ENCODE data around the gene FAM114A1.

Gene FAM114A1

GRCh38 chr4:38867478-38868058, at the start of gene FAM114A1:
TSS of gene FAM114A1 (plus strand) at chr4:38867806. CDS start at chr4:38878079, 10,273 bp downstream.
- peaks cover 11% of the 10 kb centered on the region; the same call in 1 of the 2 replicates for H3K4me1 ChIP-seq (ENCODE audit: control insufficient read depth, insufficient read depth, low read length)
- peak within 1 kb of the TSS; percentile 85 for H3K9ac ChIP-seq (ENCODE audit: low read length)
- H3K36me3 ChIP-seq (ENCODE audit: control insufficient read depth, insufficient read depth, low read length), result peaks cover 3% of the 10 kb centered on the region
- no peaks in the 10 kb centered on the region for H3K27me3 ChIP-seq (ENCODE audit: control insufficient read depth, insufficient read depth, low read length)
- peak within 1 kb of the TSS; percentile 63 for H3K4me3 ChIP-seq (ENCODE audit: low read depth, low read length)
- H3K27ac ChIP-seq (ENCODE audit: low read depth, low read length), result no peak within 1 kb of the TSS
- no peaks in the 10 kb centered on the region for H3K9me3 ChIP-seq (ENCODE audit: control insufficient read depth, insufficient read depth, low read depth, low read length)

DNA sequence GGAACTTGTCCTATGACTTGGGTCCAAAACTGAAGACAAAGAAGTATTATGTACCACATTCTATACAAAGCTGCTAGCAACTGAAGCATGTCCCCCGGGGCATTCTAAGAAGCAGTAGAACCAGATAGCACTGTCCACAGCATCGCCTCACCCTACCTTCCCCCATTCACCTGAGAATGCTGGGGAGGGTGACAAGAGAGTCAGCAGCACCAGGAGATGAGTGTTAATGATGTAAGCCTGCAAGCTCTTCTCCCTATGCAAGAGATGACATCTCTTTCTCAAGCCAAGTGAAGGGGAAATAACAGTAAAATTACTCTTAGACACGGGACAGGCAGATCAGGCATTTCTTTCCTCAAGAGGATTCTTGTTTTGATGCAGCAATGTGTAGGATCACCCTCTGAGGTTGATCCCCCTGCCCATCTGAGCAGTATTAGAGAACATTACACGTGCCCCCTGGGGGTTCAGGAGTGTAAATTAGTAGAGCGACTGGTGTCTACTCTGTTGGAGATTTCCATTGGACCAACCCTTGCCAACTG, 49.1 kb upstream of the FAM114A1 start:
- Histone ChIP-seq H3K9me3 (ENCODE audit: control insufficient read depth, insufficient read depth, low read depth, low read length) (peaks cover 23% of the 10 kb centered on the region), H3K27ac (ENCODE audit: low read depth, low read length) (no peak overlapping the region), H3K4me3 (ENCODE audit: low read depth, low read length) (no peak overlapping the region), H3K4me1 (ENCODE audit: control insufficient read depth, insufficient read depth, low read length) (no peaks in the 10 kb centered on the region), H3K36me3 (ENCODE audit: control insufficient read depth, insufficient read depth, low read length) (no peaks in the 10 kb centered on the region), H3K9ac (ENCODE audit: low read length) (no peak overlapping the region), H3K27me3 (ENCODE audit: control insufficient read depth, insufficient read depth, low read length) (no peaks in the 10 kb centered on the region)

DNA sequence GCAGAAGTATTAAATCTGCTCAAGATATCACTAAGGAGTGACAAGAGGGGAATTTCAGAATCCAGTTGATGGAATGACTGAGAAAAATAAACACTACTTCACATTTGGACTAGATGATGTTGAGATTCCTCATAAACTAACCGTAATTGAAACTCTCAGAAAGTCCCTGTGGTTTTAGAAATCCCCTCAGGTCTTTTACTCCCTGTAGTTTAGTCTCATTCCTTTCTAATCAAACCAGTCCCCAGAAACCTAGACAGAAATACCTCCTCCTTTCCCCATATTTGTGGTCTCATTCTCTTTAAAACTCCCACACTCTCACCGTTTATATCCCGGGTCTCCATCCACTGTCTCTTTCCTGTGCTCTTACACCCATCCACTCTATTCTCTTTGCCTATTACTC, 48.0 kb upstream of the FAM114A1 start:
- H3K4me1 ChIP-seq (ENCODE audit: control insufficient read depth, insufficient read depth, low read length), result no peaks in the 10 kb centered on the region
- H3K9me3 ChIP-seq (ENCODE audit: control insufficient read depth, insufficient read depth, low read depth, low read length), result peaks cover 23% of the 10 kb centered on the region
- H3K27ac ChIP-seq (ENCODE audit: low read depth, low read length), result no peak overlapping the region
- H3K4me3 ChIP-seq (ENCODE audit: low read depth, low read length), result no peak overlapping the region
- H3K36me3 ChIP-seq (ENCODE audit: control insufficient read depth, insufficient read depth, low read length), result no peaks in the 10 kb centered on the region
- no peak overlapping the region for H3K9ac ChIP-seq (ENCODE audit: low read length)
- H3K27me3 ChIP-seq (ENCODE audit: control insufficient read depth, insufficient read depth, low read length), result no peaks in the 10 kb centered on the region

DNA sequence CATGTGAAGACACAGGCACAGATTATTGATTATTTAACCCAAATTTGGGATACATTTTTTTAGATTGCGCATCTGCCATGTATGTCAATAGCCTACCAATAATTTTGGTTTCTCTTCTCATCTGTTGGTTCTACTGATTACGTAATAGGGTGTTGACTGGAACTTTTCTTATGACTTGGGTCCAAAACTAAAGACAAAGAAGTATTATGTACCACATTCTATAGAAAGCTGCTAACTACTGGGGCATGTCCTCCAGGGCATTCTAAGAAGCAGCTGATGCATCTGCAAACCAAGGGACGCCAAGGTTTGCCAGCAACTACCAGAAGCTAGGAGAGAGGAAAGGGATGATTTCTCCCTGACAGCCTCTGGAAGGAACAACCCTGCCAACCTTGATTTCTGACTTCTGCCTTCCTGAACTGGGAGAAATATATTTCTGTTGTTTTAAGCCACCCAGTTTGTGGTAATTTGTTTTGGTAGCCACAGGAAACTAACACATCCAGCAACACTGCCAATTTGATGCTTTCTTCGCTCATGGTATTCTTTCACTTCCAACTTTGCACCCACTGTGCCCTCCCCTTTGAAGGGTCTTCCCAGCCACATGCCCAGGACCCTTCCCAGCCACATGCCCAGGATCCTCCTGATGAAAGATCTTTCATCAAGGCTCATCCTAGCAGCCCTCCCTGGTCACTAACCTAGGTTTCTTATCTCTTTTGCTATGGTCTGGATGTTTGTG, 47.1 kb upstream of the FAM114A1 start:
- no peaks in the 10 kb centered on the region for H3K27me3 ChIP-seq (ENCODE audit: control insufficient read depth, insufficient read depth, low read length)
- H3K4me1 ChIP-seq (ENCODE audit: control insufficient read depth, insufficient read depth, low read length), result no peaks in the 10 kb centered on the region
- no peak overlapping the region for H3K9ac ChIP-seq (ENCODE audit: low read length)
- no peak overlapping the region for H3K27ac ChIP-seq (ENCODE audit: low read depth, low read length)
- H3K9me3 ChIP-seq (ENCODE audit: control insufficient read depth, insufficient read depth, low read depth, low read length), result peaks cover 18% of the 10 kb centered on the region
- H3K4me3 ChIP-seq (ENCODE audit: low read depth, low read length), result no peak overlapping the region
- H3K36me3 ChIP-seq (ENCODE audit: control insufficient read depth, insufficient read depth, low read length), result no peaks in the 10 kb centered on the region

DNA sequence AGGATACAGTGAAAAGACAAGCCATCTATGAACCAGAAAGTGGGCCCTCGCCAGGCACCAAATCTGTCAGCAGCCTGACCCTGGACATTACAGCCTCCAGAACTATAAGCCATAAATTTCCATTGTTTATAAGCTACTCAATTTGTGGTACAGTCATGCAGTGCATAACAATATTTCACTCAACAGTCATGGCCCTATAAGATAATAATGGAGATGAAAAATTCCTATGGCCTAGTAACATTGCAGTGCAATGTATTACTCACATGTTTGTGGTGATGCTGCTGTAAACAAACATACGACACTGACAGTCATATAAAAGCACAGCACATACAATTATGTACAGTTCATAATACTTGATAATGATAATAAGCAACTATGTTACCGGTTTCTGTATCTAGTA, 45.9 kb upstream of the FAM114A1 start:
- H3K27ac ChIP-seq (ENCODE audit: low read depth, low read length), result no peak overlapping the region

GRCh38 chr4:38822748-38823303, 44.8 kb upstream of the FAM114A1 start:
- Histone ChIP-seq H3K9me3 (ENCODE audit: control insufficient read depth, insufficient read depth, low read depth, low read length) (peaks cover 17% of the 10 kb centered on the region), H3K27me3 (ENCODE audit: control insufficient read depth, insufficient read depth, low read length) (no peaks in the 10 kb centered on the region), H3K4me1 (ENCODE audit: control insufficient read depth, insufficient read depth, low read length) (no peaks in the 10 kb centered on the region), H3K36me3 (ENCODE audit: control insufficient read depth, insufficient read depth, low read length) (no peaks in the 10 kb centered on the region), H3K9ac (ENCODE audit: low read length) (no peak overlapping the region), H3K27ac (ENCODE audit: low read depth, low read length) (no peak overlapping the region), H3K4me3 (ENCODE audit: low read depth, low read length) (no peak overlapping the region)

More for the DNA sequence above, 45.9 kb upstream of the FAM114A1 start:
- Histone ChIP-seq H3K36me3 (ENCODE audit: control insufficient read depth, insufficient read depth, low read length) (no peaks in the 10 kb centered on the region), H3K4me3 (ENCODE audit: low read depth, low read length) (no peak overlapping the region), H3K27me3 (ENCODE audit: control insufficient read depth, insufficient read depth, low read length) (no peaks in the 10 kb centered on the region), H3K9me3 (ENCODE audit: control insufficient read depth, insufficient read depth, low read depth, low read length) (peaks cover 17% of the 10 kb centered on the region), H3K9ac (ENCODE audit: low read length) (no peak overlapping the region), H3K4me1 (ENCODE audit: control insufficient read depth, insufficient read depth, low read length) (no peaks in the 10 kb centered on the region)

GRCh38 chr4:38823766-38824165, 43.8 kb upstream of the FAM114A1 start:
- H3K27ac ChIP-seq (ENCODE audit: low read depth, low read length), result no peak overlapping the region
- H3K36me3 ChIP-seq (ENCODE audit: control insufficient read depth, insufficient read depth, low read length), result no peaks in the 10 kb centered on the region
- no peak overlapping the region for H3K9ac ChIP-seq (ENCODE audit: low read length)
- H3K4me3 ChIP-seq (ENCODE audit: low read depth, low read length), result no peak overlapping the region
- H3K9me3 ChIP-seq (ENCODE audit: control insufficient read depth, insufficient read depth, low read depth, low read length), result peaks cover 17% of the 10 kb centered on the region
- no peaks in the 10 kb centered on the region for H3K27me3 ChIP-seq (ENCODE audit: control insufficient read depth, insufficient read depth, low read length)
- H3K4me1 ChIP-seq (ENCODE audit: control insufficient read depth, insufficient read depth, low read length), result no peaks in the 10 kb centered on the region

DNA sequence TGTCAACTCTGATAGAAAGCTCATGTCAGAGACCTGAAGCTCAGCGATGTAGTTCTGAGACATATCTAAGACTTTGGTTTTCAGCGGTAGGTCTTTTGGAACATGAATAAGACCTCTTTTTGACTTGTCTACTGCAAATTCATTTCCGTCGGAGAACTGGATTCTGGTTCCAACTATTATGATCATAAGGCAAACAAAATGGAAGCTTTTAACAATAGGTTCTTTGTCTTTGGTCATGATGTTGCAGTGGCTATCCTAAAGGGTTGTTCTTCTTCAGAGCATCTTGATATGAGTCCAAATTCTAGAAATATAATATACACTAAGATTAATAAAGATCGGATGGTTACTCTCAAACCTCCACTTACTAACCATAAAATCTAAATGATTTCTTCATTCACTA, 38.4 kb upstream of the FAM114A1 start:
- Histone ChIP-seq H3K27ac (ENCODE audit: low read depth, low read length) (no peak overlapping the region), H3K4me3 (ENCODE audit: low read depth, low read length) (no peak overlapping the region), H3K9me3 (ENCODE audit: control insufficient read depth, insufficient read depth, low read depth, low read length) (no peaks in the 10 kb centered on the region), H3K4me1 (ENCODE audit: control insufficient read depth, insufficient read depth, low read length) (no peaks in the 10 kb centered on the region), H3K9ac (ENCODE audit: low read length) (no peak overlapping the region), H3K27me3 (ENCODE audit: control insufficient read depth, insufficient read depth, low read length) (no peaks in the 10 kb centered on the region), H3K36me3 (ENCODE audit: control insufficient read depth, insufficient read depth, low read length) (no peaks in the 10 kb centered on the region)

DNA sequence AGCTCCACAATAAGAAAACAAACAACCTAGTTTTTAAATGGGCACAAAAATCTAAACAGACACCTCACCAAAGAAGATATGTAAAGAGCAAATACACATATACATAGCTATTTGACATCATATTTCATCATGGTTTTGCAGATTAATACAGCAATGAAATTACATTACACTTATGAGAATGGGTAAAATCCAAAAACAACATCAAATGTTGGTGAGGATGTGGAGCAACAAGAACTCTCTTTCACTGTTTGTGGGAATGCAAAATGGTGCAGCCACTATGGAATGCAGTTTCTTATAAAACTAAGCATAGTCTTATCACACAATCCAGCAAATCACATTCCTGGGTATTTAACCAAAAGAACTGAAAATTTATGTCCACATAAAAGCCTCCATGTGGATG, 36.0 kb upstream of the FAM114A1 start:
- Histone ChIP-seq H3K4me3 (ENCODE audit: low read depth, low read length) (no peak overlapping the region), H3K36me3 (ENCODE audit: control insufficient read depth, insufficient read depth, low read length) (no peaks in the 10 kb centered on the region), H3K27me3 (ENCODE audit: control insufficient read depth, insufficient read depth, low read length) (no peaks in the 10 kb centered on the region), H3K9me3 (ENCODE audit: control insufficient read depth, insufficient read depth, low read depth, low read length) (no peaks in the 10 kb centered on the region), H3K4me1 (ENCODE audit: control insufficient read depth, insufficient read depth, low read length) (no peaks in the 10 kb centered on the region), H3K9ac (ENCODE audit: low read length) (no peak overlapping the region), H3K27ac (ENCODE audit: low read depth, low read length) (no peak overlapping the region)

GRCh38 chr4:38832206-38832605, 35.4 kb upstream of the FAM114A1 start:
- no peak overlapping the region for H3K4me3 ChIP-seq (ENCODE audit: low read depth, low read length)
- no peaks in the 10 kb centered on the region for H3K9me3 ChIP-seq (ENCODE audit: control insufficient read depth, insufficient read depth, low read depth, low read length)
- H3K27ac ChIP-seq (ENCODE audit: low read depth, low read length), result no peak overlapping the region
- no peak overlapping the region for H3K9ac ChIP-seq (ENCODE audit: low read length)
- no peaks in the 10 kb centered on the region for H3K27me3 ChIP-seq (ENCODE audit: control insufficient read depth, insufficient read depth, low read length)
- H3K4me1 ChIP-seq (ENCODE audit: control insufficient read depth, insufficient read depth, low read length), result no peaks in the 10 kb centered on the region
- H3K36me3 ChIP-seq (ENCODE audit: control insufficient read depth, insufficient read depth, low read length), result no peaks in the 10 kb centered on the region
